ENCODE measurements around the gene MYO1D.
A peak's percentile ranks its signal among the peaks of the same experiment; 100 is the strongest.

The MYO1D gene

DNA sequence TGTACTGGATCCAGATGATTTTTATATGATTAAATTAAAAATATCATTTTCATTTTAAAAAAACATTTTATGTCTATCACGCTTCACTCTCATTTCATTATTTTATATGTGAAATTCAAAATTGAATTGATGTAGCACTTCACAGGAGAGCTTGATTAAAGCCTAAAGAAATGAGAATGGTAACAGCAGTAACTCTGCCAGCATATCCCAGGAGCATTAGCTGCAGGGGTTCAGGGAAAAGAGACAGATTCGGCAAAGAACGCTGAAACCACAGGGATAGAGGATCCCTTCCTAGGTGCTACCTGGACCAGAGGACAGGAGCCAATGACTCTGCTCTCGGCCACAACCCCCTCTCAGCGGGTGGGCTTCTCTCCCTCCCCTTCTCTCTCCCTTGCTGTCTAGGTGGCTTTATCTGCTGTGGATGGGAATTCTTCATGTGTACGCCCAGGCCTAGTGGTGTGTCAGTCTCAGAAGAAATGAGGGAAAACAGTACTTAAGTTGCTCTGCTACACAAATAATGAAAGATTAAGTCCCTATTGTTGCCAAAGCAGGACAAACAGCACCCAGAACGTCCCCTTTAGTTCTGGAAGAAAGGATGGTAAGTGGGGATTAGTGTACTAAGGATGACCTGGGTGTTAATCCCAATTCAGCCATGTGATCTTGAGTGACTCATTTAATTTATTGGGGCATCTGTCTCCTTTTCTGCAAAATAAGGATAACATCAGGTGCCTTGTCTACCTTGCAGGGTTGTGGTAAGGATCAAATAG, 266.9 kb downstream of the MYO1D start:
- DNase-seq = no peak

DNA sequence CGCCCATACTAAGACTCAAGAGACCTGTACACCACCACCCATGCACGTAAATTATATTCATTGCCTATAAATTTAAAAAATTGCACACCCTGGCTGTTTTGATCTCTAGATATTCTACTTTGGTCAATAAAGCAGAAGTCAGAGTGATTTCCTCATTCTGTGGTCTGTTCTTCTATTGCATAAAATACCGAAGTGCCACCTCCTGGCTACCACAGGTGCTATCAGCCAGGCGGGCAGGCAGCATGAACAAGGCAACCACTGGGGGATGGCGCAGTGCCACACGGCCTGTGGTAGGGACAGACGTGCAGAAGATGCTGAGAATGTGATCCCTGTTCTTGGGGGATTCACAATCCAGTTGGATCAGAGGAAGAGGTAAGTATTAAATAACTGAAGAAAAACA, 267.8 kb downstream of the MYO1D start:
- peak; percentile 74 for DNase-seq

DNA sequence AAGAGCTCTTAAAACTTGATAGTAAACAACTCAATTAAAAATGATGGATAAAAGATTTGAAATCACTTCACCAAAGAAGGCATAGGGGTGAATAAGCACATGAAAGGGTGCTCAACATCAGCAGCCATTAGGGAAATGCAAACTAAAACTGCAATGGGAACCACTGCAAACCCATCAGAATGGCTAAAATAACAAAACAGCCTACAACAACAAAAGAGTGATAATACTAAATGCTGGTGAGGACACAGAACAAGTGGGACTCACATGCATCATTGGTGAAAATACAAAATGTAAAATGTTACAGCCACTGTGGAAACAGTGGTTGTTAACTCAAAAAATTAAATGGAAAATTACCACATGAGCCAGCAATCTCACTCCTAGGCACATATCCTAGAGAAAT, 268.7 kb downstream of the MYO1D start:
- DNase-seq = no peak

DNA sequence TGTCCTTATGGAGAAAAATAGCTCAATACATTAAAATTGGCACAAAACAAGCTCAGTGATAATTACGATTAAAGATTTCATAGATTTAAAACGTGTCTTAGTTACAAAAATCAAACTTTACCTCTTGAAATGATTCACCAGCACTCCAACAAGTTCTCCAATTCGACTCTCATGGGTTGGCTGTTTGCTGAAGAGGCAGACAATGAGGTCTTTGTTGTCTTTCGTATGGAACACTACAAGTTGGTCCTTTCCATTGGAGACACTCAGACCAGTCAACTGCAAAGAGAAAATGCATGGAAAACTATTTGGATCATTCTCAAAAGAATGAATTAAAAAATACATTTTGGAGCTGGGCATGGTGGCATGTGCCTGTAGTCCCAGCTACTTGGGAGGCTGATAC, 272.0 kb downstream of the MYO1D start:
- DNase-seq = no peak

DNA sequence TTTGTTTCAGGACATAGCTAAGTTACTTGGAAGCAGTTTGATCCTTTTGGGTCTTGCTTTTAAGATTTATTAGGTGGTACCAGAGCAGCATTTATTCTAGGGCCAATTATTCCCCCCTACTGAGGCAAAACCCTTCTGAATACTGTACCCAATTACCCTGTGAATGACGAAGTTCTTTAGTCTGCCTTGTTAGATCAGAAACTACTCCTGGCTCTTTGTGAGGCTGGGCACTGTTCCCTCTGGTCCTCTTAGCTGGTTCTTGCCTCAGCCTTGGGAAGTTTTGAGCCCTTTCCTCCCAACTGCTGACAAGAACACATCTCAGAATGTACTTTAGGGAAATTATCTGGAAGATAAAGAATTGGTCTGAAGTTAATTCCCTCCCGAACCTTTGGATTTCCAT, 274.5 kb downstream of the MYO1D start:
- DNase-seq = no peak

DNA sequence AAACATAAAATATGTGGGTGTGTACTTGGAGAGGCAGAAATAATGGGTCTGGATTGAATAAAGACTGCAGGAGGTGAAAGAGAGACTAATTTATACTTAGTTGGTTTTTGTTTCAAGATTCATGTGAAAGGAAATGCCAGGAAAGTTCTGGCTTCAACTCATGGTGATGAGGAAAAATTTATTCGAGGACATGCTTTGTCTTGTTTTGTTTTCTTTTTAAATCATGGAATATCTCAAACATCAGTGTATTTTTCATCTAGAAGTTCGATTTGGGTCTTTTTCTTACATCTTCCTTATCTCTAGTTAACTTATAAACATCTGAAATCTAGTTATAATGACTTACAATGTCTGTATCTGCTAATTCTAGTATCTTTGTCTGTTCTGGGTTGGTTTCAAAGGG, 275.1 kb downstream of the MYO1D start:
- DNase-seq = no peak

DNA sequence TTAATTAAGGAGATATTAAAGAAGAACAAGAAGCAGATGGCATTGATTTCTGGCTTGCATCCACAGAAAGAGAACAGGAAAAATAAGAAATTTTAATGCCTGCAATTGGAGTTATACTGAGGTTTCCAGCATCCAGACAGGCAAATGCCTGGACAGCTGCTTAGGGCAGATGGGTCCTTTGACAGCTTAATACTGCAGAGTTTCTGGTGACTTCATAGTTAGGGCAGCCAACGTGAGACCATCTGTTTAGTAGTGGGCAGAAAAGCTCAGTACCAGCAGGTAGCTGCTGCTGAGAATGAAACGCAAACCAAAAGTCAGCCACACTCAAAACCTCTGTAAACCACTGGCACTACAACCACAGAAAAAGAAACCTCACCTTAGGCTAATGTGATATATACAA, 280.3 kb downstream of the MYO1D start:
- no peak for DNase-seq

DNA sequence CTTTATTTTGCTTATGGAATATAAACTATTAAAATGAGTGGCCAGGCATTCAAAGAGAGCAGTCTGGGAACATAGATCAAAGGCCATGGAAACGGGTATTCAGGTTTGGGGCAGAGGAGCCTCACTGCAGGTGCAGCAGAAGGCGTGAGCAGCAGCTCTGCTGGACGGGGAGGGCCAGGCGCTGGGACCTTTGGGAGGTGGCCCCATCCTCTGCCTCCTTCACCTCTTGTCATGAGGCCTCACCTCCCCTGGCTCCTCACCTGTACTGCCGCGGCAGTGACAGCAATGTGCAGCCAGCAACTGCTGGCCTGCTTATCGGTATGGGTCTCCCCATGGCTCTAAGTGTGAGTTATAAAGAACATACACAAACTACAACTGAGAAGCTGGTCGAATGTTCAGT, 280.7 kb downstream of the MYO1D start:
- DNase-seq = no peak

DNA sequence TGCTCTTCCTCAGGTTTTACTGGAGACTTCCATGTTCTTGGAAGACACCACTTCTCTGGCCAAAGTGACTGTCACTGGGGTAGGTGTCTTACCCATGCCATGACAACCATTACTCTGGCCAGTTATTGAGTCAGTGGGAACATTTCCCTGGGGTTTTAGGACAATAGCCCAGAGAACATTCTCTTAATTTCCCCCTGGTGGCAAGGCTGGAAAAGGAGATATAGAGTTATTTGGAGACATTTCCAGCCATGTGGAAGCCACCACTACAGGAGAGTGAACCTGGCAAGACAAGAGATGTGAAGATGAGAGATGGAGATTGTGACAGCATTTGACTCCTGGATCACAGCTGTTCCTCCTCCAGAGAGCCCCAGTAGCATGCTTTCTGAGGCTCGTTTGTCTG, 283.9 kb downstream of the MYO1D start:
- DNase-seq = no peak

DNA sequence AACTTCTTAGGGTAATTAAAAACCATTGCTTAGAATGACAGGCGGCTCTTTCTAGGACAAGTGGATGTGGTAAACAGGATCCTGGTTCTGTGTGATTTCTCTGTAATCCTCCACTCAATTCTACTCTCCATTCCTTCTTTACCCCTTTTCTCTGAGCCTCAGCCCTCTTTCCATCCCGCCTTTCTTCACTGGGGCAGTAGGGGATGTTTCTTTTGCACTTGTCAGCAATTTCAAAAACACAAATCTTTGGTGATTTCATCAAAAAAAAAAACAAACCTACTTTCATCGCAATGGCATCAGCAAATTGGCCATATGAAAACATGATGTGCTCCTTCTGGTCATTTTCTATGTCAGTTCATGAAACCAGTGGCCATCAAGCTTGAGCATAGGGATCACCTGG, 285.5 kb downstream of the MYO1D start:
- no peak for DNase-seq

DNA sequence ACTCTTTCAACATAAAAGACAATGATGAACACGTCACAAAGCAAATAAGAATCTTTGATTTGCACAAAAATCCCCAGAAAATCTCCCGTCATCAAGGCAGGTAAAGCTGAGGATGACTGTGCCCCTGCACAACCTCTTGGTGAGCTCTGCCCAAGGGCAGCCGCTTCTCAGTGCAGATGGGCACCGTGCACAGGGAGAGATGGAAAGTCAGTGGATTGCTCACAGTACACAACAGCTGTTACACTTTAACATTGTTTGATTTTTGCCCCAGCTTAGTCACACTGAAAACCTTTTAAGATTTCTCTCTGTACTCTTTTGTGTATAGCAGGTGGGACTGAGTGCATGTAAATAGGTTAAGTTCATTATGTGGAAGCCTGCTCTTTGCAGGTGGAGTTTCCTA, 285.9 kb downstream of the MYO1D start:
- no peak for DNase-seq

DNA sequence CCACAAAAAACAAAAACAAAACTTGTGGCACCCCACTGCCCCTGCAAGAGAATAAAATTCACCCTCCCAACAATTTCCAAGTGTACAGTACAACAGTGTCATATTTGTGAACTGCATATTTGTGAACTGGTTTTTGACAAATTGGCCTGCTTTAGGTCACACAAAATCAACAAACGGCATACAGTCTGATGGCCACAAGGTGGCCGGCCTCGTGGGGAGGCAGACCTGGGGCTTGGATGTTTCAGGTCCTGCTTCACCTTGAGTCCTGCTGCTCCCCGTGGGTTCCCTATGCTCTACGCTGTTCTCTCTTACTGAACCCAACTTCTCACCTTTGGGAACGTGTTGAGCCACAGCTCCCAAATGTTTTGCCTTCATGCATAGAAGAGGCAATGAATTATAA, 287.9 kb downstream of the MYO1D start:
- DNase-seq = no peak

DNA sequence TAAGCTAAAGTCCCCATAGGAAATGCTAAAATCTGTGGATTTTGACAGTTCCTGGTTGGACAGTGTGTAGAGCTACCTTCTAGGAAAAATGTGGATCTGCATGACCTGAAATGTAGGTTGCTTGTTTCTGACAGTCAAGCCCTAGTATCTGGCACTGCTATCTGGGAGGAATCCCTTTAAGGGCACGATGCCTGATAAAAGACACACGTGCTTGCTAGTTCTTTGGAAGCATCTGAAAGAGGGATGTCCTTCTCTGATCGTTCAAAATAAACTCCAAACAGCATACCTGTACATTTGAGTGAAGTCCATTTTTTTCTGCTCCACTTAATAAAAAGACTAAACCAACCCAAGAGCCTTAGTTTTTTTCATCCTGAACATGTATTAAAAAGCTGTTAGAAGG, 288.8 kb downstream of the MYO1D start:
- DNase-seq = no peak

DNA sequence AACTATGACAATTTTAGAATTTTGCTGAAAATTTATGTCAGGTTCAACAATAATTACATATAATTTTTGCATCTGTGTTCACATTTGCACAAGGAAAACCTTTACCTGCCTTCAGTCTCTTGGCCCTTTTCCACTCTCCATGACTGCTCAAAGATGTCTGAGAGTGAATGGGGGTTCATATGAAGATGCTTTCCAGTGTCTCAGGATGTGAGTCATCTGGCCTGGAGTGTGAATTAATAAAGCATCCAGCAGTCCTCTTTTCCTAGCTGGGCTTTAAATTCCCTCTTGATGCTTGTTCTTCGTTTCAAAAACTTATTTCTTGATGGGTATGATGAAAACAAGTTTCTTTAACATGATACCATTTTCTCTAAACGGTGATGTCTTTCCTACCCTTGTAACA, 290.3 kb downstream of the MYO1D start:
- no peak for DNase-seq

DNA sequence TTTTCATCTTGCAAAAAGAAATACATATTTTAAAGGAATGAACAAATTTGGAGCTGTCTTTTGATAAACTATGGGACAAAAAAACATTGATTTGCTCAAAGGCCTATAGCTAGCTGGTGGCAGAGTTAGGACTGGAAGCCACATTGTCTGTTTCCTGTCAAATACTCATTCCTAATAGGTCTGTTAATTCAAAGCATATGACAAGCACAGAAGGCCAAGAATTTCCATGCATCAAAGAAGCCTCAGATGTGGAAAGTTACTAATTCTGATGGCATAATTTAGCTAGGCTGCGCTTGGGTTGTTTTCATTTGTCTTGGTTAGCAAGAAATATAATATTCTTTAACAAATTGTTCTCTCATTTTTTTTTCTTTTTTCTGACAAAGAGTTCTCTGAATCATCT, 292.1 kb downstream of the MYO1D start:
- DNase-seq = no peak

DNA sequence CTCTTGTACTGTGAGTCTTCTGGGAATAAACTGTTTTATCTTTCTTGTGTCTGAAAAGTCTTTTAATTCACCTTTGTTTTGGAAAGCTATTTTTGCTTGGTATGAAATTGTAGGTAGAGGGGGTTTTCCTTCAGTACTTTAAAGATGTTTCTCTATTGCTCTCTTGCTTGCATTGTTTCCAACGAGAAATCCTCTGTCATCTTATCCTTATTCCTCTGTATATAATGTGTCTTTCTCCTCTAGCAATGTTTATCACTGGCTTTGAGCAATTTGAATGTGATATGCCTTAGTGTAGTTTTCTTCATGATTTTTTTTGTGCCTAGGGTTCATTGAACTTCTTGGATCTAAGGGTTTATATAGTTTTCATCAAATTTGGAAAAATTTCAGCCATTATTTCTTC, 293.9 kb downstream of the MYO1D start:
- no peak for DNase-seq

DNA sequence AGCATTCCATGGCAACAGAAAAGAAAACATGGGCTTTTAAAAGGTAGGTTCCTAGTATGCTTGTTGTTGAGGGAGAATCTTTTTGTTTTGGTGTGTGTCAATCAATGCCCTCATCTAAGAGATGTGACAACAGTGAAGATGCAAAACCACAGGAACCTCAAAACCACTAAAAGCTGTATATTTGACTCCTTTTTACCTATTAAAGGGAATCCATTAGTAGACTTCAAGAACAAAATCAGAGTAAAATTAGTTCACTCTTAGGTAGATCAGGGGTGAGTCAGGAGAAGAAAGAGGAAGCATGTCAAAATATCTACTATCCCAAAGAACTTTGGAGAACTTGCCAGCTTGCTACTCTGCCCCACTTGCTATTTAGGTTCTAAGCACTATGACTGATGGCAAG, 301.1 kb downstream of the MYO1D start:
- no peak for DNase-seq

DNA sequence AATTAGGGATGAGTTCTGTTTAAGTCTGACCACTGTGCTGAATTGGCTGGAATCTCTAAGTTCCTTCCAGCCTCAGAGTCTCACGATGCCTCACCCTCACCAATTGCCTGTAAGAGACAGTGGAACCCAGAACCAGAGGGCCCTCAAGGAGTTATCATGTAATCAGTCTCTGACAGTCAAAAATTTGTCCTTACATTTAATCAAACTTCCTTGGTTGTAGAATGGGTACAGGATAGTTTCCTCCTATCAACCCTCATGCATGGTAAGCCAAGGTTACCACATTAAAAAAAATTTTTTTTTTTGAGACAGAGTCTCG, 306.9 kb downstream of the MYO1D start:
- DNase-seq = no peak

DNA sequence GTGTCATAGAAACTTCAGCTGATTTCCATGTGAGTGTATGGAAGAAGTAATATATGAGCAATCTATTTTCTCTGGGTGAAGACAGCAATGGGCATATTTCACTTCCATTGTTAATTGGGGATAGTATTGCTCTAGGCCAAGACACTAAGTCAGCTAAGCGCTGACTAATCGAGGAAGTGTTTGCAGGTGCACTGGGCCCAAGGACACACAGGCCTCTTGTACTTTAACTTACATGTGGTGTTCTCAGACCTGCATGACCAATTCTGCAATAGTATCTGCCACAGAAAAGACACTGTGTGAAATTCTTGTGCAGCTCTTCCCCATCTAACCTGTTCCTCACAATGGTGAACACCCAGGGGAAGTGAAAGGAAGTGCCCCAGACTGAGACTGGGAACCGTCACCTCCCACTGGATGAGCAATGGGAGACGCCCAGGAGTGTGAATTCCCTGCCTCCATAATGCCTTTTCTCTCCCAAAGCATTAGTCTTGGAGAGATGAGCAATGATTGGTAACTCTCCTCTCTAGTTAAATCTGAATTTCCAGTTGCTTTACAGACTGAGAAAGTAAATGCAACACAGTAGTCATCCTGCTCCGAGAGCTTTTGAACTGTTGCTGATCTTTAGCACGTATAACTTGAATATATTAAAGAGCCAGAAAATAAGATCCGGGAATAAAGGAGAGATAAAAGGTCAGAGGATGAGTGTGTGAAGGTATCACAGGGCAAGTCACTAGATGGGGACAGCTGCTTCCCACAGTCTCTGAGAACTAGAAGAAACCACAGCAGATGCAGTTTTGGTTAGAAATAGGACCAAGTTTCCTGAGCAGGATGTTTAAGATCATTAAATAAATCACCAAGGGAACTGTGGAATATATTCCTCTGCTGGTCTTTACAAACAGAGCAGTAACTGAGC, 307.5 kb downstream of the MYO1D start:
- no peak for DNase-seq

DNA sequence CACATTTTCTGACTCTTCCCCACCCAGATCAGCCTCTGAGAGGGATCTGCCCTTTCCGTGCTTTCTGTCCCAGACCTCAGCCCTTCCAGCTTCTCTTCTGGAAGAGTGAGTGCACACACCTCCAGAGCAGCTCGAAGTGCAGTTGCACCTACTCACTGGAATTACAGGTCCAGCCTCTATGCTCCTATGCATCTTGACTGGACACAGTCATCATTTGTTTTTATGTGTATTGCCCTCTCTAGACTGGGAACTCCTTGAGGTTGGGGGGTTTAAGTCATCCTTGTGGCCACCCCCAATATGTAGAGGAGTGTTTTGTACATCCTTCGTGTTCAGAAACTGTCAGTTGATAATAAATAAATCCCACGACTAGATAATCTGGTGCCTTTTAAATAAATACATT, 308.2 kb downstream of the MYO1D start:
- no peak for DNase-seq

DNA sequence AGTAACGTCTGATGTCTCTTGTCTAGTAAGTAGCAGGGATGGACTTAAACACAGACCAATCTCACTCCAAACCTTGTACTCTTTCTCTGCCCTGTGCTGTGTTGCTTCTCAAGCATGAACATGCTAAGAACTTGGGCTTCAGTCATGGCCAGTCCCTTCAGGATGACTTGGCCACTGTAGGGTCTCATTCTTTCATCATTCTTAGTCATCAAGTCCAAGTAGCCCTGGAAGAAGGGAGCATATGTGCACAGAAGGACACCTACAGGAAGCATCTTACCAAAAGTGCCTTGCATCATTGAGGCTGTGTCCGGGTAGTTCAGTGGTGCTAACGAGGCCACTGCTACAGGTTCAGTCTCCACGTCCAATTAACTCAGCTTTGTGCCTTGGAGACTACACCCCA, 309.4 kb downstream of the MYO1D start:
- DNase-seq = no peak

DNA sequence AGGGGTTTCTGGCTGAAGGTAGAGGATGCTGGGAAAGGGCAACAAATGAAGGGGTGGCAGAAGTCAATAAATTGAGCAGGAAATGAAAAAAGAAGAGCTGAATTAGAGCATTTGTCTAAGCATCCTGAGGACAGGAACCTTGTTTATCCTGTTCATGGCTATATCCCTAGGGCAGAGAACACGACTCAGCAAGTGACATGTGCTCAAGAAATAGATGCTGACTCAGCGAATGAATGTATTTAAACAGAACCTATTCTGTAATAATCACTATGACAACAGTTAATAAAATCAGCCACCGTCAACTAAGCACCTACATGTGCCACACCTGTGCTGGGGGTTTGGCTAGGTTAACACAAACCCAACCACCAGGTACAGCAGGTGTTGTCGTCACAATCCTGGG, 309.8 kb downstream of the MYO1D start:
- DNase-seq = no peak

DNA sequence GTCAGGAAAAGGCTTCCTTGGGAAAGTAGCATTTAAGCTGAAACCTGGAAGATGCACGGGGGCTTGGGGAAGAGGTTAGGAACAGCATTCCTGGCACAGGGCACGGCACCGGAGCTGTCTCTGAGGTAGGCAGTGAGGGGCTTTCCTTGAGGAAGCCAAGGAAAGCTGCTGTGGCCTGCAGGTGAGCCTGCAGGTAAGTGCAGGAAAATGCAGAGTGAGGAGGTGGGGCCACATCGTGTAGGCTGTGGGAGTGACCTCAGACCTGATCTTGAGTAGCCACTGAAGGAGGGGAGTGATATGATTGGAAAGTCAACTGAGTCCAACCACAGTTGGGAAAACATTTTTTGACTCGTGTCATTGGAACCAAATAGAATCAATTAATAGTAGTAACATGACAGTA, 310.6 kb downstream of the MYO1D start:
- DNase-seq = no peak

DNA sequence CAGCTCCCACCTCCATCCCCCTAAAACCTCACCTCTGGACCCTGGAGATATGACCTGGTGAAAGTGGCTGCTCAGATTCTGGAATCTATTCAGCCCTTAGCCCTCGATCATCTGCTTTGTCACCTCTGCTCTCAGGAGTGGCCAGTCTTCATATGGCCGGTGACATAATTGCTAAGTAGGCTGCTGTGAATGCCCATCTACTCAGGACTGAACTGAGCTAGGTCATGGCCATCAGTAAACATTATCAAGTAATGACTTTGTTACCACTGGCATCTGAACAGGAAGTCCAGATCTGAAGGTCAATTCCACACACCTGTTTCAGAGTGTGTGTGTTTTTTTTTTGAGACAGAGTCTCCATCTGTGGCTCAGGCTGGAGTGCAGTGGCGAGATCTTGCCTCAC, 311.5 kb downstream of the MYO1D start:
- DNase-seq = no peak

DNA sequence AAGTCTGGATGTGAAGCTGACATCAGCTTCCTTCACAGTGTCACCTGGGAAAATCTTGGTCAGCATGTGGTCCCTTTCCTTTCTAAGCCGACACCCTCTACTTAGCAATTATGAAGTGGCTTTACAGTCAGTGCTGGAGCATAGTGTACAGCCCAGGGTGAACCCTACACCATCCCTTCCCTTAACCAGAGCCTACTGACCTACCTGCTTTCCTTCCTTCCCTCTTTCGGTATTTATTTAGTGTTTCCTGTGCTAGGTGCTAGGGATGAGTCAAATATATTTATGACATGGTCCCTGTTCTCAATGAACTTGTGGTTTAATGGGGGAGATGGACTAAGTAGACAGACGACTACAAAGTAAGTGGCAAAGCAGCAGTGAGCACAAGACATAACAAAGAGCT, 312.6 kb downstream of the MYO1D start:
- no peak for DNase-seq

Data from COR-L47 (cell line).